CD4-positive, alpha-beta T cell treated with Interleukin-17A for 4 hours (primary cell): ENCODE results near the gene AAMDC.

Source experiments
- DNase-seq: peaks from one replicate; pipeline ENCODE4 v3.0.0-alpha.2; 2020; ENCODE audit warnings: mixed read lengths

Gene AAMDC

GRCh38 chr11:77820565-77821348 is at the start of gene AAMDC, which contains the start of gene RSF1:
AAMDC (plus strand) TSS chr11:77821144; CDS start chr11:77842497, 21,353 bp downstream.
RSF1 (minus strand) TSS chr11:77820722; CDS start chr11:77820714, 8 bp downstream.
- peak; percentile 99 for DNase-seq

DNA sequence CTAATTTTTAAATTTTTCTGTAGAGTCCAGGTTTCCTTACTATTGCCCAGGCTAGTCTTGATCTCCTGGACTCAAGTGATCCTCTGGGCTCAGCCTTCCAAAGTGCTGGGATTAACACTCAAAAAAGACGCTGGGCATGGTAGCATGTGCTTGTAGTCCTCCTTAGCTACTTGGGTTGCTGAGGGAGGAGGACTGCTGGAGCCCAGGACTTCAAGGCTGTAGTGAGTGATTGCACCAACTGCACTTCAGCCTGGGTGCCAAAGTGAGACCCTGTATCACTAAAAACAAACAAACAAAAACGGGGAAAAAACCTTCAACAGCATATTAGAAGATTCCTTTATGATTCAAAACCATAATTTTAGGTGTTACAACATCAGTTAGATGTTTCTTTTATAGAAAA is 45.0 kb upstream of the AAMDC start:
- no peak for DNase-seq

GRCh38 chr11:77776455-77776854 is 44.5 kb upstream of the AAMDC start:
- no peak for DNase-seq

GRCh38 chr11:77778118-77778517 is 42.8 kb upstream of the AAMDC start:
- DNase-seq = no peak

- no peak for DNase-seq
Observed at GRCh38 chr11:77778549-77778948, 42.4 kb upstream of the AAMDC start.

GRCh38 chr11:77779935-77780334 is 41.0 kb upstream of the AAMDC start:
- DNase-seq = no peak

- DNase-seq = no peak
Observed at GRCh38 chr11:77783025-77783424, 37.9 kb upstream of the AAMDC start.

GRCh38 chr11:77784572-77784971 is 36.4 kb upstream of the AAMDC start:
- no peak for DNase-seq

GRCh38 chr11:77789061-77789730 is 31.7 kb upstream of the AAMDC start:
- DNase-seq = no peak

- no peak for DNase-seq
Observed at GRCh38 chr11:77789731-77790476, 31.0 kb upstream of the AAMDC start.

DNA sequence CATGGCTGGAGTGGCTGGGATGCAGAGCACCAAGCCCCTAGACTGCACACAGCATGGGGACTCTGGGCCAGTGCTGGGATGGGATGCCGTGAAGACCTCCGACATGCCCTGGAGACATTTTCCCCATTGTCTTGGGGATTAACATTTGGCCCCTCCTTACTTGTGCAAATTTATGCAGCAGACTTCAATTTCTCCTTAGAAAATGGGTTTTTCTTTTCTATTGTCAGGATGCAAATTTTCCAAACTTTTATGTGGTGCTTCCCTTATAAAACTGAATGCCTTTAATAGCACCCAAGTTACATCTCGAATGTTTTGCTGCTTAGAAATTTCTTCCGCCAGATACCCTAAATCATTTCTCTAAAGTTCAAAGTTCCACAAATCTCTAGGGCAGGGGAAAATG is 29.6 kb upstream of the AAMDC start:
- DNase-seq = no peak

GRCh38 chr11:77793972-77794371 is 27.0 kb upstream of the AAMDC start:
- DNase-seq = no peak

DNA sequence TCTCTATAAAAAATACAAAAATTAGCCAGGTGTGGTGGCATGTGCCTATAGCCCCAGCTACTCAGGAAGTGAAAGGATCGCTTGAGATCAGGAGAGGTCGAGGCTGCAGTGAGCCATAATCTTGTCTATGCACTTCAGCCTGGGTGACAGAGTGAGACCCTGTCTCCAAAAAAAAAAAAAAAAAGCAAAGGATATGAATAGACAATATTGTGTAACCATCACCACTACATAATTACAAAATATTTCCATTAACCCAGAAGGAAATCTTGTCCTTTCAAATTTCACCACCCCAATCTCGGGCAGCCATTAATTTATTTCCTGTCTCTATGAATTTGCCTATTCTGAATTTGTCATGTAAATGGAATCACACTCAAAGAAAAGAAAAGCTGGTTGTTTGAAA is 21.6 kb upstream of the AAMDC start:
- no peak for DNase-seq

GRCh38 chr11:77800449-77800848 is 20.5 kb upstream of the AAMDC start:
- DNase-seq = no peak

DNA sequence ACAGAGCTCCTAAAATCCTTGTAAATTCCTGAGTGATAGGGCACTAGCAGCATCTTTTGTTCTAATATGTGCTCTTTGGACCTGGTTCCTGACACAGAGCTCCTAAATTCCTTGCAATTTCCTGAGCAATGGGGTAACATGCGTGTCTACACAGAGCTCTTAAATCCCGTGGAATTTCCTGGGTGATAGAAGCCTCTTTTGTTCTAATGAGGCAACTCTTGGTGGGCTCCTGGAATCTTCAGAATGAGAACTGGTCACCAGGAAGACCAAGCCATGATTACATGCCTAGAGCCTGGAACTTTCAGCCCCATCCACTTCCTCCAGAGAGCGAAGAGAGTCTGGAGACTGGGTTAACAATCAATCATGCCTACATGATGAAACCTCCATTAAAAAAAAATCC is 19.5 kb upstream of the AAMDC start:
- DNase-seq = no peak

DNA sequence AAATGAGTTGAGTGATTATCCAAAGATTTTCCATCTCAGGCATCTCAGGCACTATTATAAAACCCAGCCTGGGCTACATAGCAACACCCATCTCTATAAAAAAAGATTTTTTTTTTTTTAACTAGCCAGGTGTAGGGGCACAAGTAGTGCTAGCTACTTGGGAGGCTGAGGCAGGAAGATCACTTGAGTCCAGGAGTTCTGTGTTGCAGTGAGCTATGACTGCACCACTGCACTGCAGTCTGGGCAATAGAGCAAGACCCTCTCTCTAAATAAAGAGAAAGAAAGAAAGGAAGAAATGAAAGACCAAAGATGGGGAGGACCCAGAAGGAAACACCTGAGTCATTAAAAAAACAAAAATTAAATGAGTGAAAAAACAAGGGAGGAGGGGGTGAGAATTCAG is 14.5 kb upstream of the AAMDC start:
- DNase-seq = no peak

DNA sequence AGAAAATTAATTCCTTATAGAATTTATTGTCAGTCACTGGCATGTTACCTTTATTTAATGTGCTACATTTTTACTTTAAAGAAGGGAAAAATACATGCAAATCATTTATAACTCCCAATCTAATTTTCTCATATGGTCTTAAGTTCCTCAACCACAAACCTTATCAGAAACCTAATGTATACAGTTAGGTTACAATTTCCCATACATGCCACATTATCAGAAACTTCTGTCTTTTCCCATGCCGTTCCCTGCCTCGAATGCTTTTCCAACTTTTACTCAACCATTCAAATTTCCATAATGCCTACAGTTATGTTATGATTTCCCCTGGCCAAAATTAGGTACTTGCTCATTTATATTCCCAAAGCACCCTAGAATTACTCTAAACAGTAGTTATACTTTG is 14.0 kb upstream of the AAMDC start:
- no peak for DNase-seq

DNA sequence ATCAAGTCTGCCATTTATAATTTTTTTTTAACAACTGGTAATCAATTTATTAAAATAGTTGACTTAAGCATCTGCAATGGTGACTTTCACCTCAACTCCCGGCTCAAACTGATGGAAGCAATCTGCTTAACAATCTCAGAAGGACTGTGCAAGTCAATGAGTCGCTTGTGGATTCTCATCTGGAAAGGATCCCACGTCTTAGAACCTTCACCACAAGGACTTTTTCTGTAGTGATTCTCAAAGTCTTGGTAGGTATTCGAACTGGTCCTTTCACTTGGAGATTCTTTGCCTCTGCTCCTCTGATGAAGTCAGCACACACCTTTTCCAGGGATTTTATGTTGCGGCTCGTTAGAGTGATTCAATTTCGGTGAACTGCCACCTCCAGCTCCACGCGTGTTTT is 7.7 kb upstream of the AAMDC start:
- DNase-seq = no peak

DNA sequence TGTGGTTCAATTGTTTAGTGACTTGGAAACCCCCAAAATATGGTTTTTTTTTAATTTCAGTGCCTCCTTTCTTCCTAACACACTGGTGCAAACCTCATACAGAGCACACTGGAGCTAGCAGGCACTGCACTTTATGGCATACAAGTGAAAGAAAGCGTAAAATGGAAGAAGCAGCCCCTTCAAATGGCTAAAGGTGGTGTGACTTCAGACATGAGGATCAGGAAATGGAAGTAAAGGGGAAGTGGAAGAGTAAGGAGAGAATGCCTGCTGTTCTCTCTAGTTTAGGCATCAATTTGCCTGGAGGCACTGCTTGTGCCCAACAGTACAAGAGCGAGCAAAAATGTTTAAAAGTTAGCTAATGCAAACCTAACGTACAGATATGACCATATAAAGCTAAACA is 6.1 kb upstream of the AAMDC start:
- no peak for DNase-seq

GRCh38 chr11:77815459-77815858 is 5.5 kb upstream of the AAMDC start:
- DNase-seq = no peak

- peak; percentile 88 for DNase-seq
Observed at GRCh38 chr11:77819411-77819920, 1.5 kb upstream of the AAMDC start.

- DNase-seq = peak; percentile 28
Observed at GRCh38 chr11:77819921-77820564, 901 bp upstream of the AAMDC start.

DNA sequence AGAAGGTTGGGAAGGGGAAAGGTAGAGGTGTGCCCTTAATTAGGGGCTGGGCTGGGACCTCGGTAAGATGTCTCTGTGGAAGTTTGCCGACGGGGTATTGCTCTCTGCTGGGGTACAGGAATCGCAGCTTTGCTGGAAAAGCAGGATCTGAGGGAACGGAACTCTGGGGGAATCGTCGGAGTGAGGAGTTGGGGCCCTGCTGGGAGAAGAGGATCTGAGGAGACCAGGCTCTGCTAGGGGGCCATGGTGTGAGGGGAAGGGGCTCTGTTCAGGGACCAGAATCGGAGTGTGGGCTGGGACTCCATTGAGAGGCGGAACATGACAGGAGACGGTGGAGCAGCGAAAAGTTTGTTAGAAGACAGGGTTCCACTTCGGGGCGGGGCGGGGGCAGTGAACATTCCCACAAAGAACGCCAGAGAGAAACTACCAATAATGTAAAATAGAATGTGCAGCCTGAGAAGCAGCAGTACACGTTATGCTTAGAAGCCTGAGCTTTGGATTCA is 456 bp downstream of the AAMDC start:
- peak; percentile 27 for DNase-seq
